ENCODE data around the gene USP11.

DNA sequence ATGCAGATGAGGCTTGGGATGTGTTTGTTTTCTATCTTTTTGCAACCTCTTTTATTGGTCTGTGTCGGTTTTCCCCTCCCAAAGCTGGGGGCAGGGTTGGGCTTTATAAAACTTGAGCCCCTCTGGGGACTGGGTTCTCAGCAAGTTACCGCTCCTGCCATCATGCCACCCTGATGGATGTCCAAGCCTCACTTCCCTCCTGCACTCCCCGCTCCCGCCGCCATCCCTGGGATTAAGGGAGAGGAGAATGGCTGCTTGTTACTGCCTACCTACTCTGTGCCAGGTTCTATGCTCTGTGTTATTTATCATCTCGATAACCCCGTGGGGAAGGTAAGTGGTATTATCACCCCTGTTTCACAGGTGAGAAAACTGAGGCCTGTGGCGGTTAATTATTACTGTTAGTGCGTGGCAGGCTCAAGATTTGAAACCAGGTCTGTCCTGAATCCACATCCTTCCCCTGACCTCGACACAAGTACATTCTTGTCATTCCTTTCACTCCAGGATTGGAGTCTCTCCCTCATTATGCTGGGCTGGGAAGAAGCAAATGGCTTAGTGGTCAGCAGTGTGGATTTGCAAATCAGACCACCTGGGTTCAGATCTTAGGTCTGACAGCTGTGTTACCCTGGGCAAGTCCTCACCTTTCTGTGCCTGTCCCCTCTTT lies 34.7 kb upstream of the USP11 start:
- TF ChIP-seq CTCF (IDR thresholded peaks at IDR 0.05), result no peak
- no peak for TF ChIP-seq EZH2phosphoT487 (IDR thresholded peaks at IDR 0.05)

Data from neural progenitor cell (in vitro differentiated cells).